ENCODE results near the gene CCDC68. TPM values are rescaled to one million over a fixed set of nuclear protein-coding genes. Genes with fewer than 3 reads are reported as not detected.

The CCDC68 gene
- total RNA-seq, 1 donor from 2014 or later: 5.1 TPM

- no peaks in the 10 kb centered on the region for H3K9me3 ChIP-seq (replicated peaks)
- no peaks in the 10 kb centered on the region for H3K36me3 ChIP-seq
- TF ChIP-seq CTCF (IDR thresholded peaks at IDR 0.05; ENCODE audit: borderline replicate concordance): no peak
- H3K27me3 ChIP-seq (ENCODE audit: low read depth): no peaks in the 10 kb centered on the region
- no peak for DNase-seq
- H3K4me1 ChIP-seq: no peaks in the 10 kb centered on the region
- H3K4me3 ChIP-seq: no peak overlapping the region
- no peak overlapping the region for H3K27ac ChIP-seq (replicated peaks)
- intact Hi-C loops (cut with micrococcal nuclease): no loop called here
These were observed 86.6 kb downstream of the CCDC68 start for GRCh38 chr18:54872681-54873080.

GRCh38 chr18:54871231-54871630 lies 88.0 kb downstream of the CCDC68 start:
- Histone ChIP-seq H3K27me3 (ENCODE audit: low read depth) (no peaks in the 10 kb centered on the region), H3K27ac (replicated peaks) (no peak overlapping the region), H3K36me3 (no peaks in the 10 kb centered on the region), H3K4me3 (no peak overlapping the region), H3K4me1 (no peaks in the 10 kb centered on the region), H3K9me3 (replicated peaks) (no peaks in the 10 kb centered on the region)
- TF ChIP-seq CTCF (IDR thresholded peaks at IDR 0.05; ENCODE audit: borderline replicate concordance): no peak
- intact Hi-C loops (cut with micrococcal nuclease): no loop called here
- no peak for DNase-seq

- no peak for TF ChIP-seq CTCF (IDR thresholded peaks at IDR 0.05; ENCODE audit: borderline replicate concordance)
- Histone ChIP-seq H3K36me3 (no peaks in the 10 kb centered on the region), H3K9me3 (replicated peaks) (no peaks in the 10 kb centered on the region), H3K27ac (replicated peaks) (no peak overlapping the region), H3K27me3 (ENCODE audit: low read depth) (no peaks in the 10 kb centered on the region), H3K4me3 (no peak overlapping the region), H3K4me1 (no peaks in the 10 kb centered on the region)
- intact Hi-C loops (cut with micrococcal nuclease): no loop called here
- no peak for DNase-seq
These were observed 92.1 kb downstream of the CCDC68 start for GRCh38 chr18:54867131-54867530.

GRCh38 chr18:54860941-54861340 lies 98.3 kb downstream of the CCDC68 start:
- H3K36me3 ChIP-seq: no peaks in the 10 kb centered on the region
- no peak for DNase-seq
- no peak overlapping the region for H3K4me3 ChIP-seq
- no peaks in the 10 kb centered on the region for H3K4me1 ChIP-seq
- TF ChIP-seq CTCF (IDR thresholded peaks at IDR 0.05; ENCODE audit: borderline replicate concordance): no peak
- H3K27me3 ChIP-seq (ENCODE audit: low read depth): no peaks in the 10 kb centered on the region
- intact Hi-C loops (cut with micrococcal nuclease): no loop called here
- no peaks in the 10 kb centered on the region for H3K9me3 ChIP-seq (replicated peaks)
- no peak overlapping the region for H3K27ac ChIP-seq (replicated peaks)

GRCh38 chr18:54859667-54860421 lies 99.4 kb downstream of the CCDC68 start:
- Histone ChIP-seq H3K27me3 (ENCODE audit: low read depth) (no peaks in the 10 kb centered on the region), H3K36me3 (no peaks in the 10 kb centered on the region), H3K9me3 (replicated peaks) (no peaks in the 10 kb centered on the region), H3K4me3 (no peak overlapping the region), H3K4me1 (no peaks in the 10 kb centered on the region), H3K27ac (replicated peaks) (no peak overlapping the region)
- TF ChIP-seq CTCF (IDR thresholded peaks at IDR 0.05; ENCODE audit: borderline replicate concordance): no peak
- DNase-seq: no peak
- intact Hi-C loops (cut with micrococcal nuclease): no loop called here

All from left ventricle myocardium inferior (tissue), 1 donor.